HG03571 (cell line): ENCODE measurements around the gene DDR2.
"Not testable (repeated sequence)": the region's sequence is repeated elsewhere in the genome, so short reads cannot be mapped to it uniquely, and the experiment has no call there.

Experiments
- ATAC-seq: cut with Tn5 transposase; IDR thresholded peaks from one replicate; pipeline ENCODE4 v1.9.1; 2021; ENCODE audit not compliant: unreplicated experiment

The DDR2 gene

GRCh38 chr1:162753998-162754585 is 121.8 kb downstream of the DDR2 start:
- ATAC-seq, result no peak

- no peak for ATAC-seq
These were observed 123.0 kb downstream of the DDR2 start for GRCh38 chr1:162755306-162755705.

- no peak for ATAC-seq
These were observed 124.3 kb downstream of the DDR2 start for GRCh38 chr1:162756523-162756922.

- ATAC-seq, result no peak
These were observed 125.2 kb downstream of the DDR2 start for GRCh38 chr1:162757476-162757875.

- no peak for ATAC-seq
These were observed 133.5 kb downstream of the DDR2 start for GRCh38 chr1:162765788-162766187.

- ATAC-seq, result no peak
These were observed 140.4 kb downstream of the DDR2 start for GRCh38 chr1:162772571-162773154.

- no peak for ATAC-seq
These were observed 141.7 kb downstream of the DDR2 start for GRCh38 chr1:162774007-162774406.

- no peak for ATAC-seq
These were observed 146.8 kb downstream of the DDR2 start for GRCh38 chr1:162779043-162779442.

GRCh38 chr1:162782671-162783070 is 150.4 kb downstream of the DDR2 start:
- no peak for ATAC-seq

- not testable (repeated sequence) for ATAC-seq
These were observed 152.7 kb downstream of the DDR2 start for GRCh38 chr1:162784926-162785325.

- not testable (repeated sequence) for ATAC-seq
These were observed 156.5 kb downstream of the DDR2 start for GRCh38 chr1:162788783-162789182.

- peak; percentile 98 for ATAC-seq
These were observed 158.2 kb downstream of the DDR2 start, which contains the start of gene HSD17B7 for GRCh38 chr1:162790303-162790984. Gene HSD17B7 (plus strand): TSS chr1:162790702. CDS start chr1:162790801, 99 bp downstream.

GRCh38 chr1:162790985-162791357 is 158.7 kb downstream of the DDR2 start:
- ATAC-seq, result not testable (repeated sequence)

GRCh38 chr1:162794284-162794683 is 162.0 kb downstream of the DDR2 start:
- not testable (repeated sequence) for ATAC-seq

- ATAC-seq, result not testable (repeated sequence)
These were observed 164.5 kb downstream of the DDR2 start for GRCh38 chr1:162796617-162797279.

- not testable (repeated sequence) for ATAC-seq
These were observed 167.9 kb downstream of the DDR2 start for GRCh38 chr1:162799995-162800830.

GRCh38 chr1:162807503-162807902 is 175.2 kb downstream of the DDR2 start:
- not testable (repeated sequence) for ATAC-seq

GRCh38 chr1:162812357-162812756 is 180.1 kb downstream of the DDR2 start:
- not testable (repeated sequence) for ATAC-seq

- not testable (repeated sequence) for ATAC-seq
These were observed 185.9 kb downstream of the DDR2 start for GRCh38 chr1:162818136-162818535.

- ATAC-seq, result not testable (repeated sequence)
These were observed 186.4 kb downstream of the DDR2 start for GRCh38 chr1:162818666-162819065.
